BLaER1 treated with 17β-estradiol and CSF1 and Interleukin-3, amounts not matched to agents 10 nM and 100 nM (cell line): Measurements from ENCODE around the gene TNPO2.
A peak's percentile ranks its signal among the peaks of the same experiment; 100 is the strongest.

ENCODE experiments used
- H3K27ac ChIP-seq, 11 experiments: shearing (Covaris generic); formaldehyde crosslinking; 2 replicates each; pipeline ENCODE4 v1.8.1; 2022
- H3K27me3 ChIP-seq, 11 experiments: shearing (Covaris generic); formaldehyde crosslinking; 2 replicates each; pipeline ENCODE4 v1.8.1; 2022
- H3K36me3 ChIP-seq, 11 experiments: shearing (Covaris generic); formaldehyde crosslinking; 2 replicates each; pipeline ENCODE4 v1.8.1; 2022
- H3K4me1 ChIP-seq, 10 experiments: shearing (Covaris generic); formaldehyde crosslinking; 2 replicates each; pipeline ENCODE4 v1.8.1; 2022
- H3K4me2 ChIP-seq, 11 experiments: shearing (Covaris generic); formaldehyde crosslinking; 2 replicates each; pipeline ENCODE4 v1.8.1; 2022
- H3K4me3 ChIP-seq, 10 experiments: shearing (Covaris generic); formaldehyde crosslinking; 2 replicates each; pipeline ENCODE4 v1.8.1; 2022
- H3K9ac ChIP-seq, 11 experiments: shearing (Covaris generic); formaldehyde crosslinking; 2 replicates each; pipeline ENCODE4 v1.8.1; 2022
- H3K9me3 ChIP-seq, 11 experiments: shearing (Covaris generic); formaldehyde crosslinking; replicated peaks in 1 of 11; 2 replicates each; pipeline ENCODE4 v1.8.1; 2022
- H4K20me1 ChIP-seq, 11 experiments: shearing (Covaris generic); formaldehyde crosslinking; 2 replicates each; pipeline ENCODE4 v1.8.1; 2022
- Cebpa-rat ChIP-seq, 11 experiments: shearing (Covaris generic); IDR thresholded peaks; 2 replicates each; pipeline ENCODE4 v1.8.1; 2022

The TNPO2 gene

GRCh38 chr19:12695514-12695913 lies 28.2 kb downstream of the TNPO2 start:
- H3K9ac ChIP-seq, result peak overlapping the region; percentile 71 to 87 (median 84)
- H3K27ac ChIP-seq, result peak overlapping the region in 7 of 11 experiments; percentile 44 to 85 (median 74); a peak in 12 of 22 replicates

GRCh38 chr19:12695096-12695495 lies 28.6 kb downstream of the TNPO2 start:
- H3K27me3 ChIP-seq, result no peaks in the 10 kb centered on the region
- no peaks in the 10 kb centered on the region for H3K9me3 ChIP-seq
- H3K4me3 ChIP-seq, result peak overlapping the region in 6 of 10 experiments; percentile 75 to 94 (median 88); a peak in 10 of 20 replicates
- peak overlapping the region; percentile 89 to 98 (median 94) for H3K4me2 ChIP-seq
- H3K36me3 ChIP-seq, result peaks cover 21 to 54% (median 30%) of the 10 kb centered on the region in 11 experiments; a peak in 21 of 22 replicates
- peak overlapping the region in 8 of 11 experiments; percentile 25 to 85 (median 62); a peak in 14 of 22 replicates for H3K27ac ChIP-seq
- TF ChIP-seq Cebpa-rat (IDR thresholded peaks at IDR 0.05), result no peak
- peak overlapping the region; percentile 71 to 87 (median 84); a peak in 18 of 22 replicates for H3K9ac ChIP-seq
- H4K20me1 ChIP-seq, result peaks cover 0 to 10% (median 5%) of the 10 kb centered on the region in 11 experiments; a peak in 5 of 22 replicates
- H3K4me1 ChIP-seq, result peaks cover 37 to 65% (median 52%) of the 10 kb centered on the region in 10 experiments

More at GRCh38 chr19:12695514-12695913, 28.2 kb downstream of the TNPO2 start:
- no peaks in the 10 kb centered on the region for H3K9me3 ChIP-seq
- peaks cover 22 to 57% (median 33%) of the 10 kb centered on the region in 11 experiments; a peak in 21 of 22 replicates for H3K36me3 ChIP-seq
- peaks cover 32 to 61% (median 48%) of the 10 kb centered on the region in 10 experiments for H3K4me1 ChIP-seq
- H4K20me1 ChIP-seq, result peaks cover 0 to 10% (median 5%) of the 10 kb centered on the region in 11 experiments; a peak in 5 of 22 replicates
- peak overlapping the region; percentile 89 to 98 (median 94) for H3K4me2 ChIP-seq
- peak overlapping the region; percentile 74 to 94 (median 78) for H3K4me3 ChIP-seq
- no peak for TF ChIP-seq Cebpa-rat (IDR thresholded peaks at IDR 0.05)
- no peaks in the 10 kb centered on the region for H3K27me3 ChIP-seq

DNA sequence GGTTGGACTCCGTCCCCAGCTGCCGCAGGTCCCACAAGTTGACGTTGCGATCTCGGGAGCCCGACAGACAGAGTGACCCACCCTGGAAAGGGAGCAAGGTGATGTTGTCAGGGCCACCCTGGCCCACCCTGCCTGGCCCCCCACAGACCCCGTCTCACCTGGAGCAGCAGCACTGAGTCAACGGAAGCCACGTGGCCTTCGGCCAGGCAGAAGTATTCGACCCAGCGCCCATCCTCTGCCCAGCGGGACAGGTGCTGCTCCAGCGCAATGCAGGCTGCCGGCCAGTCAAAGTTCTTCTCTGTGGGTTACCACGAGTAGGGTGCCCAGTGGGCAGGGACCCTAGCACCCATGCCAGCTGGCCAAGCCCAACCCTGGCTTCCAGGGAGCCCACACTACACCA lies 29.1 kb downstream of the TNPO2 start:
- peaks cover 41 to 68% (median 56%) of the 10 kb centered on the region in 10 experiments for H3K4me1 ChIP-seq
- peak overlapping the region in 10 of 11 experiments; percentile 34 to 87 (median 81); a peak in 11 of 22 replicates for H3K9ac ChIP-seq
- H3K4me3 ChIP-seq, result no peak overlapping the region
- H3K36me3 ChIP-seq, result peaks cover 16 to 49% (median 26%) of the 10 kb centered on the region in 11 experiments; a peak in 21 of 22 replicates
- no peaks in the 10 kb centered on the region for H3K27me3 ChIP-seq
- no peaks in the 10 kb centered on the region for H3K9me3 ChIP-seq
- peaks cover 0 to 10% (median under 1%) of the 10 kb centered on the region in 11 experiments; a peak in 4 of 22 replicates for H4K20me1 ChIP-seq
- TF ChIP-seq Cebpa-rat (IDR thresholded peaks at IDR 0.05), result no peak
- H3K4me2 ChIP-seq, result peak overlapping the region; percentile 89 to 98 (median 94); a peak in 21 of 22 replicates
- H3K27ac ChIP-seq, result peak overlapping the region in 7 of 11 experiments; percentile 10 to 82 (median 67); a peak in 10 of 22 replicates

GRCh38 chr19:12692960-12693359 lies 30.8 kb downstream of the TNPO2 start:
- Histone ChIP-seq H3K9ac (no peak overlapping the region; a peak in 1 of 22 replicates), H3K9me3 (no peaks in the 10 kb centered on the region), H3K36me3 (peaks cover 0 to 33% (median 9%) of the 10 kb centered on the region in 11 experiments; a peak in 15 of 22 replicates), H3K4me3 (no peak overlapping the region), H3K4me1 (peaks cover 49 to 69% (median 63%) of the 10 kb centered on the region in 10 experiments), H4K20me1 (peaks cover 0 to 11% (median 0%) of the 10 kb centered on the region in 11 experiments; a peak in 1 of 22 replicates), H3K4me2 (no peak overlapping the region), H3K27ac (no peak overlapping the region), H3K27me3 (no peaks in the 10 kb centered on the region)
- no peak for TF ChIP-seq Cebpa-rat (IDR thresholded peaks at IDR 0.05)

- Histone ChIP-seq H3K27me3 (no peaks in the 10 kb centered on the region), H3K9me3 (no peaks in the 10 kb centered on the region), H3K4me2 (peak overlapping the region; percentile 62 to 99 (median 94)), H3K36me3 (peaks cover 0 to 26% (median 6%) of the 10 kb centered on the region in 11 experiments; a peak in 11 of 22 replicates), H3K4me1 (peaks cover 27 to 63% (median 54%) of the 10 kb centered on the region in 10 experiments), H4K20me1 (peaks cover 0 to 15% (median 0%) of the 10 kb centered on the region in 11 experiments; a peak in 1 of 22 replicates), H3K4me3 (peak overlapping the region in 8 of 10 experiments; percentile 49 to 67 (median 54); a peak in 16 of 20 replicates), H3K9ac (peak overlapping the region; percentile 35 to 79 (median 72); a peak in 21 of 22 replicates), H3K27ac (peak overlapping the region in 9 of 11 experiments; percentile 23 to 83 (median 74); a peak in 18 of 22 replicates)
- no peak for TF ChIP-seq Cebpa-rat (IDR thresholded peaks at IDR 0.05)
These were observed 34.0 kb downstream of the TNPO2 start for GRCh38 chr19:12689581-12690216.

DNA sequence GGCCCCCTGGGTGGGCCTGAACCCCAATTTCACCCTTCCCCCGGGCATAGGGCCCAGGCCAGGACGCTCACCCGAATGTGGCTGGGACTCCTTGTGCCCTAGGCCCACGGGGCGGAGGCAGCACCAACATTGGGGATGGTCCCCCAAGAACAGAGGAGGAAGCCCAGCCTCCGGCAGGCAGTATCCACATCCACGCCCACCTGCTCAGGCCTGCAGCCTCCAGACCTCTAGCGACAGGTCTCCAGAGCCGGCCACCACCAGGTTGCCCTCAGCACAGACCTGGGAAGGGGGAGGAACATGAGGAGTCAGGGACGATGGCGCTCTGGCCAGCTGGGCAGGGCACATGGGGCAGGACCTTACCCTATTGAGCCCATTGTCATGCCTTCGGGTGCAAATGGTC lies 34.7 kb downstream of the TNPO2 start:
- Histone ChIP-seq H4K20me1 (peaks cover 0 to 15% (median 0%) of the 10 kb centered on the region in 11 experiments; a peak in 1 of 22 replicates), H3K9ac (peak overlapping the region in 9 of 11 experiments; percentile 42 to 79 (median 76); a peak in 18 of 22 replicates), H3K4me1 (peaks cover 25 to 61% (median 49%) of the 10 kb centered on the region in 10 experiments), H3K9me3 (no peaks in the 10 kb centered on the region), H3K27me3 (no peaks in the 10 kb centered on the region), H3K4me2 (peak overlapping the region; percentile 62 to 99 (median 94)), H3K36me3 (peaks cover 0 to 23% (median 6%) of the 10 kb centered on the region in 11 experiments; a peak in 11 of 22 replicates), H3K4me3 (peak overlapping the region in 7 of 10 experiments; percentile 51 to 67 (median 54); a peak in 13 of 20 replicates), H3K27ac (peak overlapping the region in 9 of 11 experiments; percentile 23 to 83 (median 74); a peak in 18 of 22 replicates)
- no peak for TF ChIP-seq Cebpa-rat (IDR thresholded peaks at IDR 0.05)

GRCh38 chr19:12687496-12688196 lies 36.1 kb downstream of the TNPO2 start, which contains the start of gene GNG14:
Gene GNG14, plus strand, starts transcription at chr19:12687998. Its CDS starts 51 bp downstream, at chr19:12688049.
- peak within 1 kb of the TSS in 8 of 11 experiments; percentile 69 to 83 (median 76); a peak in 16 of 22 replicates for H3K27ac ChIP-seq
- peak within 1 kb of the TSS in 7 of 10 experiments; percentile 51 to 67 (median 54); a peak in 7 of 20 replicates for H3K4me3 ChIP-seq
- peaks cover 0 to 17% (median under 1%) of the 10 kb centered on the region in 11 experiments; a peak in 7 of 22 replicates for H3K36me3 ChIP-seq
- peak within 1 kb of the TSS in 8 of 11 experiments; percentile 58 to 79 (median 76); a peak in 15 of 22 replicates for H3K9ac ChIP-seq
- TF ChIP-seq Cebpa-rat (IDR thresholded peaks at IDR 0.05), result no peak
- peaks cover 0 to 15% (median 0%) of the 10 kb centered on the region in 11 experiments; a peak in 1 of 22 replicates for H4K20me1 ChIP-seq
- peak within 1 kb of the TSS in 10 of 11 experiments; percentile 69 to 99 (median 94); a peak in 19 of 22 replicates for H3K4me2 ChIP-seq
- no peaks in the 10 kb centered on the region for H3K27me3 ChIP-seq
- peaks cover 25 to 68% (median 52%) of the 10 kb centered on the region in 10 experiments for H3K4me1 ChIP-seq
- H3K9me3 ChIP-seq, result no peaks in the 10 kb centered on the region

- TF ChIP-seq Cebpa-rat (IDR thresholded peaks at IDR 0.05), result no peak
- no peak overlapping the region for H3K4me3 ChIP-seq
- no peaks in the 10 kb centered on the region for H3K27me3 ChIP-seq
- 0 out of 22 replicates have a peak, but pooled peaks cover 0 to 1% (median 0%) of the 10 kb centered on the region in 11 experiments for H3K36me3 ChIP-seq
- peak overlapping the region in 1 of 11 experiments; percentile 97; a peak in 2 of 22 replicates for H3K4me2 ChIP-seq
- peaks cover 30 to 65% (median 52%) of the 10 kb centered on the region in 10 experiments for H3K4me1 ChIP-seq
- no peaks in the 10 kb centered on the region for H3K9me3 ChIP-seq
- H3K9ac ChIP-seq, result peak overlapping the region in 3 of 11 experiments; percentile 1 to 15 (median 5); a peak in 1 of 22 replicates
- peaks cover 0 to 17% (median 2%) of the 10 kb centered on the region in 11 experiments; a peak in 12 of 22 replicates for H4K20me1 ChIP-seq
- no peak overlapping the region for H3K27ac ChIP-seq
These were observed 37.9 kb downstream of the TNPO2 start for GRCh38 chr19:12685831-12686230.
